Hepatic stellate cell (primary cell): Measurements from ENCODE around the gene UVSSA.
"Not testable (repeated sequence)": the region's sequence is repeated elsewhere in the genome, so short reads cannot be mapped to it uniquely, and the experiment has no call there.

Experiments used
- DNase-seq: peaks from one replicate; pipeline ENCODE4 v3.0.0; 2011; ENCODE audit warnings: low spot score

UVSSA gene

GRCh38 chr4:1331591-1332353, 15.2 kb upstream of the UVSSA start:
- no peak for DNase-seq

GRCh38 chr4:1332686-1333085, 14.3 kb upstream of the UVSSA start:
- DNase-seq, result no peak

- no peak for DNase-seq
Observed at GRCh38 chr4:1333256-1333655, 13.8 kb upstream of the UVSSA start.

GRCh38 chr4:1333851-1334578, 13.0 kb upstream of the UVSSA start:
- not testable (repeated sequence) for DNase-seq

- no peak for DNase-seq
Observed at GRCh38 chr4:1334579-1334895, 12.5 kb upstream of the UVSSA start.

GRCh38 chr4:1335193-1335883, 11.7 kb upstream of the UVSSA start:
- not testable (repeated sequence) for DNase-seq

GRCh38 chr4:1336088-1336491, 10.9 kb upstream of the UVSSA start:
- DNase-seq, result no peak

GRCh38 chr4:1337376-1337831, 9.6 kb upstream of the UVSSA start:
- DNase-seq, result no peak

GRCh38 chr4:1337951-1338751, 8.9 kb upstream of the UVSSA start:
- DNase-seq, result no peak

GRCh38 chr4:1338752-1339414, 8.1 kb upstream of the UVSSA start:
- no peak for DNase-seq

GRCh38 chr4:1339489-1339888, 7.5 kb upstream of the UVSSA start:
- no peak for DNase-seq

- no peak for DNase-seq
Observed at GRCh38 chr4:1340181-1340747, 6.7 kb upstream of the UVSSA start.

- no peak for DNase-seq
Observed at GRCh38 chr4:1340861-1341260, 6.1 kb upstream of the UVSSA start.

- DNase-seq, result no peak
Observed at GRCh38 chr4:1342003-1342402, 5.0 kb upstream of the UVSSA start.

GRCh38 chr4:1344696-1345095, 2.3 kb upstream of the UVSSA start:
- DNase-seq, result no peak

- DNase-seq, result peak; percentile 60
Observed at GRCh38 chr4:1345903-1346780, 866 bp upstream of the UVSSA start.

- peak; percentile 92 for DNase-seq
Observed at GRCh38 chr4:1347410-1347864, 429 bp downstream of the UVSSA start.

GRCh38 chr4:1348014-1348513, 1.1 kb downstream of the UVSSA start:
- no peak for DNase-seq

GRCh38 chr4:1348746-1349145, 1.7 kb downstream of the UVSSA start:
- DNase-seq, result no peak
